ENCODE results near the gene LTBP1. TPM values are rescaled to one million over a fixed set of nuclear protein-coding genes. Genes with fewer than 3 reads are reported as not detected.
A peak's percentile ranks its signal among the peaks of the same experiment; 100 is the strongest.

Gene LTBP1
- polyA plus RNA-seq, 2 of the 4 experiments (the other 2 are of a cell fraction), result 23.8 to 30.4 TPM

- Histone ChIP-seq H3K4me2 (no peak overlapping the region), H3K4me1 (no peaks in the 10 kb centered on the region), H3K4me3 (no peak overlapping the region), H3K9me3 (no peaks in the 10 kb centered on the region), H3K27ac (no peak overlapping the region)
- no peak for TF ChIP-seq MAFK (IDR thresholded peaks at IDR 0.05; ENCODE audit: partially characterized antibody)
- TF ChIP-seq SREBF2 (IDR thresholded peaks at IDR 0.05), result no peak
- no peak for TF ChIP-seq BCL3 (IDR thresholded peaks at IDR 0.05)
- no peak for TF ChIP-seq E2F6 (IDR thresholded peaks at IDR 0.05; ENCODE audit: borderline replicate concordance, low read depth)
- TF ChIP-seq ZFP36 (IDR thresholded peaks at IDR 0.05; ENCODE audit: borderline replicate concordance, partially characterized antibody), result no peak
- no peak for TF ChIP-seq EP300 (IDR thresholded peaks at IDR 0.05)
- TF ChIP-seq CBX8 (IDR thresholded peaks at IDR 0.05), result no peak
- TF ChIP-seq FOSL2 (IDR thresholded peaks at IDR 0.05), result no peak
- TF ChIP-seq FOSL2 (CRISPR knock-in tag; IDR thresholded peaks at IDR 0.05), result no peak
- TF ChIP-seq KDM5A (IDR thresholded peaks at IDR 0.05), result no peak
- no peak for TF ChIP-seq ESRRA (IDR thresholded peaks at IDR 0.05; ENCODE audit: borderline replicate concordance, low read length)
- no peak for TF ChIP-seq RAD21 (conservative IDR thresholded peaks at IDR 0.05 in 1 of 2, IDR thresholded peaks at IDR 0.05 in 1 of 2)
- TF ChIP-seq HOXB5 (CRISPR knock-in tag; IDR thresholded peaks at IDR 0.05), result no peak
- no peak for TF ChIP-seq MAZ (IDR thresholded peaks at IDR 0.05; ENCODE audit: borderline replicate concordance, low read depth, low read length)
- no peak for TF ChIP-seq PHF8 (IDR thresholded peaks at IDR 0.05; ENCODE audit: borderline replicate concordance, low read depth)
- TF ChIP-seq REST (IDR thresholded peaks at IDR 0.05), result no peak
- TF ChIP-seq PBX3 (IDR thresholded peaks at IDR 0.05), result no peak
- TF ChIP-seq POLR2A (IDR thresholded peaks at IDR 0.05; ENCODE audit: low read length), result no peak
- WGBS (ENCODE audit: missing lambda C conversion rate), result 57% methylated on average over 3 of the region's 3 CpGs
- ChIA-PET CTCF (interaction anchor here (1.1 kb wide), 1 partner anchor 19 kb away, joined by 3 read pairs; no protein-coding TSS in a partner anchor), POLR2A (no interaction called here)
- DNase-seq (ENCODE audit: low read depth in 1 of 2, low spot score in 1 of 2), result no peak
- peak; percentile 56 for FAIRE-seq
- ATAC-seq, result no peak
These were observed 237.3 kb downstream of the LTBP1 start for GRCh38 chr2:33184041-33184440.

GRCh38 chr2:33186937-33187336, 240.2 kb downstream of the LTBP1 start:
- ChIA-PET POLR2A (no interaction called here), CTCF (interaction anchor here (1.2 kb wide), 1 partner anchor 84 kb away, joined by 4 read pairs; no protein-coding TSS in a partner anchor)
- WGBS (ENCODE audit: missing lambda C conversion rate), result 93% methylated on average over 6 of the region's 6 CpGs
- FAIRE-seq (no peak), DNase-seq (ENCODE audit: low read depth in 1 of 2, low spot score in 1 of 2) (no peak), ATAC-seq (no peak)
- TF ChIP-seq HOXB5 (CRISPR knock-in tag; IDR thresholded peaks at IDR 0.05) (no peak), TP53 (CRISPR knock-in tag; IDR thresholded peaks at IDR 0.05) (no peak), HES2 (IDR thresholded peaks at IDR 0.05) (no peak), CBX8 (IDR thresholded peaks at IDR 0.05) (no peak), NR3C1 (IDR thresholded peaks at IDR 0.05) (no peak), MAX (IDR thresholded peaks at IDR 0.05) (no peak), HOXB13 (CRISPR knock-in tag; IDR thresholded peaks at IDR 0.05; ENCODE audit: low read depth) (no peak), MYC (IDR thresholded peaks at IDR 0.05; ENCODE audit: borderline replicate concordance, low read length) (no peak), HDAC2 (IDR thresholded peaks at IDR 0.05) (no peak), POLR2A (IDR thresholded peaks at IDR 0.05; ENCODE audit: low read length) (no peak)
- Histone ChIP-seq H3K9me3 (no peaks in the 10 kb centered on the region), H3K4me2 (no peak overlapping the region), H3K4me1 (0 out of 3 replicates have a peak, but pooled peaks cover 4% of the 10 kb centered on the region), H3K27ac (no peak overlapping the region), H3K4me3 (no peak overlapping the region)
